ENCODE data around the gene TIMM29.

- peak; percentile 79 for TF ChIP-seq CTCF (conservative IDR thresholded peaks at IDR 0.05; ENCODE audit: low read length)
- TF ChIP-seq EZH2phosphoT487 (IDR thresholded peaks at IDR 0.05; ENCODE audit: borderline replicate concordance, low read depth, low read length), result no peak
These were observed 8.1 kb downstream of the TIMM29 start for GRCh38 chr19:10936661-10937084.
